NB4 (cell line): ENCODE measurements around the gene DPP8.

Experiments
- CTCF ChIP-seq: IDR thresholded peaks from one replicate; pipeline ENCODE4 v1.5.1; 2012; ENCODE audit warnings: low read depth, low read length
- MAX ChIP-seq: IDR thresholded peaks from 2 replicates; pipeline ENCODE4 v1.6.1; 2011; ENCODE audit warnings: low read depth, low read length
- POLR2A ChIP-seq: IDR thresholded peaks from 2 replicates; pipeline ENCODE4 v1.6.1; 2011; ENCODE audit warnings: mild to moderate bottlenecking; ENCODE audit not compliant: insufficient read length; ENCODE audit errors: extremely low read depth

DNA sequence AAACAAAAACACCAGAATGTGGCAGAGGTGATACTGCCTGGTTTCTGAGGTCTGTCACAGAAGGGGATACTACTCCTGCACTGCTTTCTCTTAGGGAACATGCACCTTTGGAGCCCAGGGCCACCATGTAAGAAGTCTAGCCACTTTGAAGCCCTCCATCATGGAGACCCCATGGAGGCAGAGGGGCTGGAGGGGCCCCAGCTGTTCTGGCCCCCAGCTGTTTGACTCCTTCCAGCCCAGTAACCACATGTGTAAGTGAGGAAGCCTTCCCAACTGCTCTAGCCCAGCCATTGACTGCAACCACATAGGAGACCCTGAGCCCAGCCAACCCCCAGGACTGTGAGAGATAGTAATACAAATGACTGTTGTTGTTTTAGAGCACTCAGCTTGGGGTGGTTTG is 85.8 kb downstream of the DPP8 start:
- TF ChIP-seq CTCF, result no peak
- no peak for TF ChIP-seq POLR2A
- TF ChIP-seq MAX, result no peak
